Amygdala (tissue), 56 donors: ENCODE data around the gene MARVELD1.
"Not testable (repeated sequence)": the region's sequence is repeated elsewhere in the genome, so short reads cannot be mapped to it uniquely, and the experiment has no call there.

ENCODE experiments used
- DNase-seq, 56 donors: peaks; one replicate each; lab custom pipeline; 2025; lab: John Stamatoyannopoulos, UW

MARVELD1 gene

DNA sequence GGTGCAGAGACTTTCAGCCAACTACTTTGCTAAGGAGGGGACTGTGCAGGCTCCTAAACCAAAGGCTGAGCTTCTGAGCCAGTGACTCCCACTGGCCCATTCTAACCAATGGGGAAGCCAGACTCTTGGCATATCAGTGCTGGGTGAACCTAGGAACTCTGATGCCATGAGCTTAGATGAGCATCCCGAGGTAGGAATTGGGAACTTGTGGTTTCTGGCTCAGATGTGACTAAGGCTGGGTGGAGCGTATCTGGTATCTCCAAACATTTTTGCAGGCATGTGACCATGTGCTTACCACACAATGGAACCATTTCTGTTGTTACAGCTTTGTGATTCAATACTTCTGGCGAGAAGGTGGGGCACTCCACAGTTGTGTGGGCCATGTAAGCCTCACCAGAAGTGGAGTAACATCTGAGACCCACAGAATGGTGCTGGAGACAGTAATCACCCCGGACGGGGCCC lies 23.9 kb upstream of the MARVELD1 start:
- no peak for DNase-seq

DNA sequence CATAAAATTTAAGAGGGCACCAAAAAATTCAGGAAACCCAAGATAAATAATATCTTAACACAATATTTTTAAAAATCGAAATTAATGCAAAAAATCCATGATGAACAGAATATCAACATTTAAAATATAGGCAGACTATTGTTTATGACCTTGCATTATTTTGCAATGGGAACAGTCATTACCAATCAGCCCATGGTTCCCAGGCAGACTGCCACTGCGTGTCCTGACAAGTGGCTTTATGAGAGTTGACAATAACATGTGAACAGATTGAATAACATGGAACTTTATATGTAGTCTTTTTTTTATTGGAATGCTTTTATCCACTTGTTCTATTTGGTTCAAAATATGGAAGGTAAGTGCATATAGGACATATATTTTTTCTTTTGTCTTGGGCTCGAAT lies 23.4 kb upstream of the MARVELD1 start:
- DNase-seq, result no peak

DNA sequence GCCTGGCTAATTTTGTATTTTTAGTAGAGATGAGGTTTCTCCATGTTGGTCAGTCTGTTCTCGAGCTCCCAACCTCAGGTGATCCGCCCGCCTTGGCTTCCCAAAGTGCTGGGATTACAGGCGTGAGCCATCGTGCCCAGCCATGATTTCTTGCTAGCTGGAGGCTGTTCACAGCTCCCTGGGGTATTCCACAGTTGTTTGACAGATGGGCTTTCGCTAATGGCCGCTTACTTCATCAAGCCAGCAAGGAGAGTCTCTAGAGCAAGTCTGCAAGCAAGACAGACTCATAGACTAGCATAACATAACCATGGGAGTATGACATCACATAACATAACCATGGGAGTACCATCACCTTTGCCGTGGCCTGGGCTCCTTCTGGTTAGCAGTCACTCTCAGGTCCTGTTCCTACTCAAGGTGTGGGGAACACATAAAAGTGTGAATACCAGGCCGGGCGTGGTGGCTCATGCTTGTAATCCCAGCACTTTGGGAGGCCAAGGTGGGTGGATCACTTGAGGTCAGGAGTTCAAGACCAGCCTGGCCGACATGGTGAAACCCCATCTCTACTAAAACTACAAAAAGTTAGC lies 15.4 kb upstream of the MARVELD1 start:
- DNase-seq, result not testable (repeated sequence)

DNA sequence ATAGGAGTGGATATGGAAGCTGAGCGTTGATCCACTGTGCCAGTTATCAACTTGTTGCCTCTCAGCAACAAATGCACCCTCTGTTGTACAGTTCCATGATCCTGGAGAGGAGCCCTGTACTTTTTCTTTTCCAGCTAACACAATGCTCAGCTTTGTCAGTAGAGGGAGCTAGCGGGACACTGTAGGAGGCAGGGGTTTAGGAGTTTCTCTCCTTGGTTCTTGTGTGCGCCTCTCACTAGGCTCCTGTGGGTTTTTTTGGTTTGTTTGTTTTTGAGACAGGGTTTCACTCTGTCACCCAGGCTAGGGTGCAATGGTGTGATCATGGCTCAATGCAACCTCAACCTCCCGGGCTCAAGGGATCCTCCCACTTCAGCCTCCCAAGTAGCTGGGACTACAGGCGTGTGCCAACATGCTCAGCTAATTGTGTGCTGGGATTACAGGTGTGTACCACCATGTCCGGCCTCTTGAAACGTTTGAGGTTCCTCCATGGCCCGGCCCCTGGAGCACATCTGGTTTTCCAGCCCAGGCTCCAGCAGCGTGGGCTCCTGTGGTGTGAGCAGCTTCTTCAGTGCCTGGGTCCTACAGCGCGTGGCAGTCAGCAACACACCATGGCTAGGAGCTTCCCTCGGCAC lies 12.0 kb upstream of the MARVELD1 start:
- DNase-seq, result peak in 36 of 56 donors; percentile 11 to 74 (median 32)

DNA sequence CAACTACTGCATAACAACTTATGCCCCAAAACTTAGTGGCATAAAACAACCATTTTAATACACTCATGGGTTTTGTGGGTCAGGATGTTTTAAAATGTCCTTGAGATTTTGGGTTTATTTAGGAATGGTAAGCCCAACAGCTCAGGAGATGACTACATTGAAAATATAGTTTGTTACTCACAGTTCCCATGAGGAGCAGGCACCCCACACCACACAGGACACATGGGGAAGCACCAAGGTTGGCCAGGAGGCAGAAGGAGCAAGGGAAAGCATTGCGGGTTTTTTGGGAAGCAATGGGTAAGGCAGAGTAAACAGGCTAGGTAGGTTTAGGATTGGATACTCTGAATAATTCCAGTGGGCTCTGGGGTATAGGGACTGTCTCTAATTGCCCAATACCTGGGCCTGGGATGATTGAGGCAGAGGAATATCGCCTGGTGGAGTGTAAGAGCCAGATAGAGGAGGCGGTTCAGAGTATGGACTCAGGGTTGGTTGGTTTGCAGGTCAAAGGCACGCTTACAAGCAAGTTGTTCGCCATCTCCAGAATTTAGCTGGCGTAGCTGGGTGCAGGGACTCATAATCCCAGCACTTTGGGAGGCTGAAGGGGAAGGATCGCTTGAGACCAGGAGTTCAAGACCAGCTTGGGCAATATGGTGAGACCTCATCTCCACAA lies 10.0 kb upstream of the MARVELD1 start:
- DNase-seq, result no peak

DNA sequence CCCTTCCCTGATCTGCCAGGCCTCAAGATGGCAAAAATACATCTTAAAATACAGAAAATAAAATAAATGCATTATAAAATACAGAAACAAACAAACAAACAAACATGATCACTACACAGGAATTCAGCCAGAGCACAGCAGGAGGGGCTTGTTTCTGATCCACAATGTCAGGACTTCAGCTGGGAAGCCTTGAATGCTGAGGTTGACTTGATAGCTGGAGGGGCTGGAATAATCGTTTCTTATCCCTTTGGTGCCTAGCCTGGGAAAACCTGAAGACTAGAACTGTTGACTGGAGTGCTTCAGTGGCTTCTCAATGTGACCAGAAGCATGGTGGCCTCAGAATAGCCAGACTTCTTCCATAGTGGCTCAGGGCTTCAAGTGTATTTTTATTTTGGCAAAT lies 9.2 kb upstream of the MARVELD1 start:
- DNase-seq, result no peak

DNA sequence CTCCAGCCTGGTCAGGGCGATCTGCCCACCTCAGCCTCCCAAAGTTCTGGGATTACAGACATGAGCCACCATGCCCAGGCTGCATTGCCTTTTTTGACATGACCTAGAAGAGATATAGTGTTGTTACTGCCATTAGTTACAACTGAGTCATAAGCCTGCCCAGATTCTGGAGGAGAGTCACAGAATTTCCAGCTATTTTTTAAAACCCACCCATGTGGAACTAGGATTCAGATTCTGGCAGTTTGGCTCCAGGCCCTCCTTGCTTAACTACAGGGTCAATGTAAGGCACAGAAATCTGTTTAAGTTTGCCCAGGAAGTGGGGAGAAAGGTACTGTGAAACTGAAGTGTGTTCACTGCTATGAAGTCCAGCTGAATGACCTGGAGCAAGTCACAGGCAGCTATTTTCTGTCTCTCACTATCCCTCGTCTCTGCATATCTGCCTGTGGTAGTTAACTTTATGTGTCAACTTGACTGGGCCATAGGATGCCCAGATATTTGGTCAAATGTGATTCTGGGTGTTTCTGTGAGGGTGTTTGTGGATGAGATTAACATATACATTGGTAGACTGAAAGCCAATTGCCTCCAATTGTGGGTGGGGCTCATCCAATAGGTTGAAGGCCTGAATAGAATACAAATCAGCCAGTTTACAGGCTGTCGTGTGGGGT lies 8.4 kb upstream of the MARVELD1 start:
- no peak for DNase-seq

DNA sequence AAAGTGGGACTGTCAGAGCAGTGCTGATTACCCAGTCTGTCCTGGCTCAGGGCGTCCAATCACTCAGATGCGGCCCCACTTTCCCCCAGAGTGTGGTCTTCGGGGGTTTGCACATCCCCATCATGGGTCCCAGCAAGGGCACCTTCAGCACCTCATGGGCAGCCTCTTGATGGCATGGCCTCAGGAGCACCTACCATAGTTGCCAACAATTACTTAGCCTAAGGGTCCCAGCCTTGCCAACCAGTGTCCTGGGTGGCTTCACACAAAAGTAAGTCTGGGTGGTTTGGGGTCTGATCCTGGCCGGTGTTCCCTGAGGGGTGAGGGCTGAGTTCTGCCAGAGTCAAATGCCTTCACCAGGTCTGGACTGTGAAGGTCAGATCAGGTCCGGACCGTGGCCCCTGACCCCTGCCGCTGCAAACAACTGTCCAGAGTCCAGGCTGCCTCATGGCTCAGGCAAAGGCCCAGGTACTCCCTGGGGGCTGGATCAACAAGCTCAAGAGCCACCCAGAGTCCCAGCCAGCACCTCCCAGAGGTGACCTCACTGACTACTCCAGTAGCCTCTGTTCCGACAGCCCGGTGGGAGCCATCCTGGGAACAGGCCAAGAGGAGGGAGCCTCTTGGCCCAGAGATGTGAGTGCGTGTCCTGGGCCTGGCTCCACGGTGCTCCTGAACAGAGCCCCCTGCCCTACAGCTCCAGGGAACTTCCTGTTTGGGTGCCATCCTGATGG lies 6.2 kb upstream of the MARVELD1 start:
- DNase-seq, result no peak

DNA sequence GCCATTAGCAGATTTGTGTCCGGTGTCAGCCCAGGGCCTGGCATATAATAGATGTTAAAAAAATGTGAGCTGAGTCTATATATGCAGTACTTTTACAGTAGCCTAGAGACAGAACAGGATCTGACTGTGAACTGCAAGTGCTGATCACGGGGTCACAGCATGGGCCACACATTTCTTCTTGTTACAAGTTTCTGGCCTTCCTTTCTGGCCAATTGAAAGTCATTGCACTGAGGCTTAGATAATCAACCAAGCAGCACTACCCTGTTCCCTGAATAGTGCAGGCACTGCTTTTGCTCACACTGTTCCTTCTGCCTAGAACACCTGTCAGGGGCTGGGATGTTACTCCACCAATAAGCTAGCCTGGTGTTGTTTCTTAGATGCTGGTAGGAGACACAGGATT lies 5.4 kb upstream of the MARVELD1 start:
- no peak for DNase-seq

DNA sequence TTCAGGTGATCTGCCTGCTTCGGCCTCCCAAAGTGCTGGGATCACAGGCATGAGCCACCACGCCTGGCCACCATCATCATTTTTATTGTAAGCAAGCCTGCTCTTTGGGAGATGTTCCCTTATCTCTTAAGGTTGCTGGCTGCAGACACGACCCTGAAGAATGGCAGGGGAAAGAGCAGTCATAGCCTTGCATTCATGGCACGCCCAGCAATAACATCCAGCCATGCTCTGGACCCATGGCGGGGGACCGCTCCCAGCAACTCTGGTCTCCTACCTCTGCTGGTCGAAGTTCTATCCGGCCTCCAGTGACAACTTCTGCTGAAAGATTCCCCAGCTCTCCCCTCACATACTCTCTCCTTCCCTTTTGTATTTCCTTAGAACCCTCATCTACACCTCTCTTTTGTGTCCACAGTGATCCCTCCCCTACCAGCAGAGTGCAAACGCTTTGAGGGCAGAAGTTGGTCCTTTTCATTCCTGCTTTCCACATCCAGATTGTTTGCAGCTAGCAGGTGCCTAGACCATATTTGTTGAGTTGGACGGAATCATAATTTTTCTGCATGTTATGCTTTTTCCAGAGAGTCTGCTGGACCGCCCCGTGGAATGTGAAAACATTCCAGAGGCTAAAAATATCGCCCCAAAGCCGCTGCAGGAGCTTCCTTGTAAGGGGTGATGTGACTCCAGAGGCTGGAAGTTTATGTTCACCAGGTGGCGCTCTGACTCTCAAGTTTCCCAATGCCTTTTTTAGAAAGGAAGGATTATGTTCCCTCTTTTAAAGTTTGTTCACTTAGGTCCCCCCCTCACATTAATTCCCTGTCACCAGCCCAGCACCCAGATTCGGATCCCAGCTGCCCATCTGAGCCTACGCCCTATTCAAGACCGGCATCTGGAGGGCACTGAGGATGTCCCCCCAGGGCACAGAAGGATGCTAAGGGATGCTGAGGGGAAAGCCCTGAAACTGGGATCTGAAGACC lies 4.3 kb upstream of the MARVELD1 start:
- peak in 26 of 56 donors; percentile 9 to 73 (median 20) for DNase-seq

DNA sequence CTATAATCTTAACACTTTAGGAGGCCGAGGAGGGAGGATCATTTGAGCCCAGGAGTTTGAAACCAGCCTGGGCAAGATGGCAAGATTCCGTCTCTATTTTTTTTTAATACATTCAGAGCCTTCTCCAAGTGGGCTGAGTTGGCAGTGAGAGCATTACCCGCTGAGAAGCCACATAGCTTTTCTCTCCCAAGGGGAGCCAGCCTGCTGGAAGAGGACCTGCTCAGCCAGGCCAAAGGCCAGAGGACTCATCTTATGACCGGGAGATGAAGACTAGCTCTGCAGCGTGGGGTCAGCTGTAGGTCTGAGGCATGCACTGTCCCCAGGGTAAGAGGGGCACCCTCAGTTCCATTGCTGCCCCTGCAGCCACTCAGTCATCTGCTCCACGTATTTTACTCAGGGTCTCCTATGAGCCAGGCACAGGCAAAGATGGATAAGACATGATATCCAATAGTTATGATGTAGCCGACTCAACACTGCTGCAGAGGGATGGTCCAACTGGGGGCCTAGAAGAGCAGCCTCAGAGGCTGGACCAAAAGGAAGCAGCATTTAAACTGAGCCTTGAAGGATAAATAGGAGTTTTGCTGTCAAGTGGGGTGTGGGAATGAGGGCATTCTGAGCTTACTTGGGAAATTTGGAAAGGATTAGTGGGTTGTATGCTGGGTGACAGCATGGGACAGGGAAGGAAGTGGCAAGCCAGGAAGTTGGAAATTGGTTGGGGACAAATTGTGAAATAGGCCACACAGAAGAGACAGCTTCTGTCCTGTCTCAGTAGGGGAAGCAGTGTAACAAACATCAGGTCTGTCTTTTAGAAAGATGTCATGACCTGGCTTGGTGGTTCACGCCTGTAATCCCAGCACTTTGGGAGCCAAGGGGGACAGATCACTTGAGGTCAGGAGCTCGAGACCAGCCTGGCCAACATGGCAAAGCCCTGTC lies 1.6 kb upstream of the MARVELD1 start:
- no peak for DNase-seq

DNA sequence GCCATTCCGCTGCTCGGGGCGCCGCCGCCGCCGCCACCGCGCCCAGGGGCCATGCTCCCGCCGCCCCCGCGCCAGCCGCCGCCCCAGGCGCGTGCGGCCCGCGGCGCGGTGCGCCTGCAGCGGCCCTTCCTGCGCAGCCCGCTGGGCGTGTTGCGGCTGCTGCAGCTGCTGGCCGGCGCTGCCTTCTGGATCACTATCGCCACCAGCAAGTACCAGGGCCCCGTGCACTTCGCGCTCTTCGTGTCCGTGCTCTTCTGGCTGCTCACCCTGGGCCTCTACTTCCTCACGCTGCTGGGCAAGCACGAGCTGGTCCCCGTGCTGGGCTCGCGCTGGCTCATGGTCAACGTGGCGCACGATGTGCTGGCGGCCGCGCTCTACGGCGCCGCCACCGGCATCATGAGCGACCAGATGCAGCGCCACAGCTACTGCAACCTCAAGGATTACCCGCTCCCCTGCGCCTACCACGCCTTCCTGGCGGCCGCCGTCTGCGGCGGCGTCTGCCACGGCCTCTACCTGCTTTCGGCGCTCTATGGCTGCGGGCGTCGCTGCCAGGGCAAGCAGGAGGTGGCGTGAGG lies 383 bp downstream of the MARVELD1 start:
- DNase-seq, result peak in 50 of 56 donors; percentile 17 to 78 (median 54)

DNA sequence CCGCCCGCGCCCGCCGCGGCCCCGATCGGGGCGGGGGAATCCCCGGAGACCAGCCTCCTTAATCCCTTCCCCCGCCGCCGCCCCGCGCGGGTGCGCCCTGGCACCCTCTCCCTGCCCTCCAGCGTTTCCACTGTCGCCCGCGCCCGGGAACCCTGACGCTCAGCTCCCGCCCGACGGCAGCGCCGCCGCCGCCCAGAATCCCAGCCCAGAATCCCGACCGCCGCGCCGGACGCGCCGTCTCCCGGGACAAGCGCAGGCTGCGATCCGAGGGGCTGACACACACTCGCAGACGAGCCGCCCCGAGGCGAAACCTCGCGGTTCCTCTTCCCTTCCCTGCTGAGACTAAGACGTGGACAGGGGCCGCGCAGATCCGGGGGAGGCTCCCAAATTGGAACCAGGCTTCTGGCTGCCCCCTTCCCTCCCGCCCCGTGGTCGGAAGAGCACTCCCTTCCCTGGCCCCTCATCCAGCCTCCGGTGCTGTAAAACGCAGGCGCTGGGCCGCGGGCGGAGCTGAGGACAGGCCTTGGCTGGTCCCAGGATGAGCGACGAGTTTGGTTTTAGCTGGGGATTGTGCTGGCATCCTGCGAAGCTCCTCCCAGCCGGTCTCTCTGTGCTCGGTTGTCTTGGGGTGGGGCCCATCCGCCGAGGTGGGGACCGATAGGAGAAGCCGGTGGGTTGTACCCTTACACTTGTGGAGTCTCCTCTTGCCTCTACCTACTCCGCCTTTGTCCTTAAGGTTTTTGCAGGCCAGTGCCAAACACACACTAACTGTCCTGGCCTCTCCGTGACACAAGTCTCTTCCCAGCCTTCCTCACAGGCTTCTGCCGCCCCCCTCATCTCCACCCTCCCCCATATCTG lies 1.1 kb downstream of the MARVELD1 start:
- DNase-seq, result peak in 27 of 56 donors; percentile 11 to 66 (median 42)

DNA sequence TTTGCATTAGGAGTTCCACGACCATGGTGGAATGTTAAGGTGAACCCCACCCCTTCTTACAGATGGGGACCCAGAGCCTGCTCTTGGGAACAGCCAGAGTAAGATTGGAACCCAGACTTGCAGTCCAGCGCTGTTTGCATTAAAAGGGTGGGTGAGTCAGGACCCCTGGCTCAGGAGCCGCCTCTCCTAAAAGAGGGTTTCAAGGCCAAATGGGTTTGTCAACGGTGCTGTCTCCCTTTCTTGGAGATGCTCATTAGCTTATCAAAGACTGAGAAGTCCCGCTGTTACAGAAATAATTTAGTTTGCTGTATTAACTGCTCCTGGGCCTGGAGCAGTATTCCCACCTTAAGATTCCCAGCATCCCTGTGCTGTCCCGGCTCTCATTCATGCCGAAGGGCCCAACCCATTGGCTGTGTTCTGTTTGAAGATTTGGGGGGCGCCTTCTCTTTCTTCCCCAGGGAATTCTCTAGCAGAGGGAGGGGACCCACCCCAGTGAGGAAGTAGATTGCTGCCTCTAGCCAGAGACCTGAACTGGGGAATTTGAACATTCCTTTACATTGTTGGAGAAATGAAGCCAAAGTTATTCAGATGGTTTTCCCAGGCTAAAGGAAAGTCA lies 1.8 kb downstream of the MARVELD1 start:
- DNase-seq, result no peak

DNA sequence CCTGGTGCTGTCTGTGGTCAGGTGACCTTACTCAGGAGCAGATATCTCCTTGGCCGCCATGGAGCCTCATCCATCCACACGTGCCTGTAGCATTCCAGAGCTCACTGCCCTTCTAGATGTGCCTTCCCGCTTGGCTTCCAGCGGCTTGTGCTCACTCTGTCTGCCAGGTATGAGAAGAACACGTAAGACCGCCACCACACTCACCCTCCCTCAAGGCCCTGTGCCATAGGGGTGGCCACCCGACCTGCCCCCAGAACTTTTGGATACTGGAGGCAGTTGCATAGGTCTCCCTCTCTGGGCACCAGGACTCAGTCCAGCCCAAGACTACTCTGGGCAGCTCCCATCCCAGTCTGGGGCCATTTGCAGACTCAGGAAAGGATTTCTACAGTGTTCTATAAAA lies 4.1 kb downstream of the MARVELD1 start:
- DNase-seq, result no peak

DNA sequence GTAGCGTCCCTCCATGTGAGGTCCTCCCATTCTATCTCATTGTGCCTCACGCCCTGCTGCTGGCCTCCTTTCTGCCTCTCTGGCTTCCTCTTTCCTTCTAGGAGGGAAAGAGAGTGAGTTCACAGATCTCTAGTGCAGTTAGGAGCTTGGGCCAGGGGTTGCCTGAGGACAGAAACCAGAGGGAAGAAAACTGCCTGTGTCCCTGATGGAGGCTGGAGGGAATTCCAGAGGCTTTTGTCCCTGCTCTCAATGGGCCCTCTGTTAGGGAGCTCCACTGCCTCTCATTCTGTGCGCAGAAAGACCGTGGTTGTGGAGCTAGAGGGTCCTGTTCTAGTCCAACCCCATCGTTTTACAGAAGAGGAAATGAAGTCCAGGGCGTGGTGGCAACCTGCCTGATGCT lies 4.6 kb downstream of the MARVELD1 start:
- peak in 50 of 56 donors; percentile 3 to 83 (median 45) for DNase-seq
